Endothelial cell of umbilical vein (primary cell): ENCODE data around the gene TLR8. TPM values are rescaled to one million over a fixed set of nuclear protein-coding genes. Genes with fewer than 3 reads are reported as not detected.
"Not testable (repeated sequence)": the region's sequence is repeated elsewhere in the genome, so short reads cannot be mapped to it uniquely, and the experiment has no call there.

Experiments used
- BruUV-seq: library from RNA; stranded (reverse); fragments of 400-500 nt; replicated peaks from 2 replicates; lab custom pipeline; 2021; lab: Mats Ljungman, UMichigan
- CTCF ChIA-PET: fragments of 300-600, 350-600 bp; sonication (Branson Sonifier 250); formaldehyde crosslinking; loops from one replicate; lab custom pipeline; 2021; ENCODE audit warnings: antibody characterized with exemption, inconsistent platforms; lab: Charles Lee
- POLR2A ChIA-PET: fragments of 300-600, 350-600 bp; sonication (Branson Sonifier 250); formaldehyde crosslinking; loops from one replicate; lab custom pipeline; 2021; ENCODE audit warnings: antibody characterized with exemption, inconsistent platforms; lab: Charles Lee
- DNase-seq: peaks from one replicate; pipeline ENCODE4 v3.0.0-alpha.2; 2011; ENCODE audit warnings: low read depth, low spot score
- FAIRE-seq: peaks from 2 replicates; lab custom pipeline; 2011; peaks lifted over from hg19 to GRCh38; lab: Jason Lieb, UNC
- H2AFZ ChIP-seq: 2 replicates; pipeline ENCODE4 v1.6.0; 2012; ENCODE audit warnings: low read depth, low read length, control low read depth, inconsistent platforms
- H3K27ac ChIP-seq: 2 replicates; pipeline ENCODE4 v1.5.1; 2011; ENCODE audit warnings: low read depth, mild to moderate bottlenecking, control low read depth, low read length, moderate library complexity; ENCODE audit not compliant: insufficient read depth
- H3K27me3 ChIP-seq, 2 experiments: 2 replicates each; pipeline versions ENCODE4 v1.6.0 to v1.6.1; 2011; ENCODE audit warnings: low read length in 2 of 2, mixed read lengths in 1 of 2; ENCODE audit not compliant: control insufficient read depth in 2 of 2, insufficient read depth in 2 of 2
- H3K36me3 ChIP-seq, 2 experiments: 2 replicates in 1 of 2; 3 replicates in 1 of 2; pipeline ENCODE4 v1.5.1; 2011; ENCODE audit warnings: low read length in 2 of 2, mild to moderate bottlenecking in 1 of 2, moderate library complexity in 1 of 2; ENCODE audit not compliant: control insufficient read depth in 2 of 2, insufficient read depth in 2 of 2; ENCODE audit errors: extremely low read depth in 1 of 2
- H3K4me1 ChIP-seq: 3 replicates; pipeline ENCODE4 v1.5.1; 2011; ENCODE audit warnings: mild to moderate bottlenecking, low read length; ENCODE audit not compliant: control insufficient read depth, insufficient read depth; ENCODE audit errors: extremely low read depth
- H3K4me2 ChIP-seq: 2 replicates; pipeline ENCODE4 v1.6.1; 2011; ENCODE audit warnings: low read length, control low read depth, mixed read lengths; ENCODE audit not compliant: insufficient read depth
- H3K4me3 ChIP-seq, 3 experiments: fragments of 200-600 bp in 1 of 3; sonication (generic), shearing (Covaris generic) in 1 of 3; replicated peaks in 1 of 3; 2 replicates each; pipeline ENCODE4 v1.5.1; 2011 to 2016; ENCODE audit warnings: control low read depth in 3 of 3, low read length in 3 of 3, mild to moderate bottlenecking in 2 of 3, inconsistent platforms in 1 of 3, low read depth in 1 of 3, moderate library complexity in 1 of 3; ENCODE audit not compliant: insufficient read depth in 1 of 3
- H3K79me2 ChIP-seq: 2 replicates; pipeline ENCODE4 v1.6.0; 2012; ENCODE audit warnings: low read length, inconsistent platforms; ENCODE audit not compliant: control insufficient read depth, insufficient read depth
- H3K9ac ChIP-seq: replicated peaks from 2 replicates; pipeline ENCODE3; 2011; ENCODE audit warnings: low read length, control low read depth; ENCODE audit not compliant: insufficient read depth; ENCODE audit errors: extremely low read depth
- H3K9me1 ChIP-seq: replicated peaks from 3 replicates; pipeline ENCODE4 v1.6.0; 2011; ENCODE audit warnings: mild to moderate bottlenecking, low read length; ENCODE audit not compliant: control insufficient read depth, insufficient read depth; ENCODE audit errors: extremely low read depth
- H3K9me3 ChIP-seq: replicated peaks from 2 replicates; pipeline ENCODE4 v1.5.1; 2012; ENCODE audit warnings: low read length, inconsistent platforms; ENCODE audit not compliant: control insufficient read depth, insufficient read depth
- H4K20me1 ChIP-seq: replicated peaks from 2 replicates; pipeline ENCODE3; 2011; ENCODE audit warnings: mild to moderate bottlenecking, low read length; ENCODE audit not compliant: control insufficient read depth, insufficient read depth; ENCODE audit errors: extremely low read depth
- CTCF ChIP-seq, 2 donors: IDR thresholded peaks; 1 replicate in 1 of 2; 2 replicates in 1 of 2; pipeline ENCODE4 v1.5.1; 2011; ENCODE audit warnings: low read length in 2 of 2, mild to moderate bottlenecking in 2 of 2, moderate library complexity in 2 of 2, control low read depth in 1 of 2, inconsistent platforms in 1 of 2, low read depth in 1 of 2; ENCODE audit not compliant: insufficient read depth in 1 of 2; ENCODE audit errors: extremely low read depth in 1 of 2
- EZH2 ChIP-seq: IDR thresholded peaks from 2 replicates; pipeline ENCODE4 v1.6.1; 2012; ENCODE audit warnings: borderline replicate concordance, low read depth, mild to moderate bottlenecking, moderate library complexity, low read length, inconsistent platforms; ENCODE audit not compliant: severe bottlenecking
- FOS ChIP-seq: IDR thresholded peaks from 2 replicates; pipeline ENCODE4 v1.6.1; 2011; ENCODE audit warnings: mild to moderate bottlenecking, low read length, moderate library complexity, borderline replicate concordance; ENCODE audit not compliant: insufficient read depth
- GATA2 ChIP-seq: IDR thresholded peaks from 2 replicates; pipeline ENCODE4 v1.7.0; 2011; ENCODE audit warnings: low read depth, mild to moderate bottlenecking, moderate library complexity, mixed read lengths, low read length; ENCODE audit not compliant: insufficient read length, insufficient read depth
- JUN ChIP-seq: IDR thresholded peaks from 2 replicates; pipeline ENCODE4 v1.6.1; 2011; ENCODE audit warnings: borderline replicate concordance, low read depth; ENCODE audit not compliant: insufficient read length, insufficient read depth
- MAX ChIP-seq: IDR thresholded peaks from 2 replicates; pipeline ENCODE4 v1.6.1; 2011; ENCODE audit not compliant: insufficient read depth, insufficient read length
- MYC ChIP-seq: IDR thresholded peaks from one replicate; pipeline ENCODE4 v1.6.1; 2011; ENCODE audit warnings: mild to moderate bottlenecking, low read depth, low read length
- POLR2A ChIP-seq: IDR thresholded peaks from 2 replicates; pipeline ENCODE4 v1.6.1; 2012; ENCODE audit warnings: low read depth, mild to moderate bottlenecking, control low read depth, low read length
- POLR2AphosphoS5 ChIP-seq: IDR thresholded peaks from 2 replicates; pipeline ENCODE4 v1.6.1; 2012; ENCODE audit warnings: low read depth, mild to moderate bottlenecking, control low read depth, low read length, moderate library complexity; ENCODE audit not compliant: insufficient read depth
- dilution Hi-C: fragments of 300-500 bp; cut with MboI; formaldehyde crosslinking; loops from one replicate; pipeline ENCODE4 v1.15.0; 2019; ENCODE audit warnings: low sequenced_read_pairs; ENCODE audit not compliant: extremely low pct_ligation_motif_present
- intact Hi-C: fragments of 100-400 bp; cut with micrococcal nuclease; formaldehyde crosslinking; loops from one replicate; pipeline ENCODE4 v1.10.0; 2022
- polyA plus RNA-seq, 4 experiments: library from polyadenylated mRNA; depleted of rRNA in 3 of 4; stranded (reverse) in 3 of 4; unstranded in 1 of 4; fragments of >200 nt; gene quantifications; 2 replicates each; pipeline versions ENCODE4 v1.2.1 to v1.2.3, GENCODE V29; 2011 to 2012; ENCODE audit warnings: missing spikeins in 1 of 4
- total RNA-seq: library from RNA; stranded (reverse); gene quantifications from 2 replicates; pipeline ENCODE4 v1.2.3, GENCODE V29; 2021

Gene TLR8
- total and polyA plus RNA-seq, 2 donors (not counting 3 experiments of a cell fraction or from before 2014, with no cell fraction given): not detected

- CTCF ChIA-PET, FAIRE-seq, H3K27ac ChIP-seq, DNase-seq, H3K4me2 ChIP-seq, H3K9ac ChIP-seq, H3K36me3 ChIP-seq, dilution Hi-C loops, H3K27me3 ChIP-seq, H3K4me3 ChIP-seq, H3K79me2 ChIP-seq, BruUV-seq, POLR2A ChIA-PET, H3K9me1 ChIP-seq, H3K9me3 ChIP-seq, H2AFZ ChIP-seq, intact Hi-C loops, H4K20me1 ChIP-seq: not testable (repeated sequence)
- H3K4me1 ChIP-seq: peaks cover 11% of the 10 kb centered on the region
These were observed 38.0 kb downstream of the TLR8 start for GRCh38 chrX:12944452-12944851.

- Histone ChIP-seq H3K4me2 (no peak overlapping the region), H3K27ac (no peak overlapping the region), H3K4me3 (no peak overlapping the region), H3K4me1 (peaks cover 20% of the 10 kb centered on the region), H3K27me3 (no peaks in the 10 kb centered on the region), H3K36me3 (no peaks in the 10 kb centered on the region), H2AFZ (no peak overlapping the region), H4K20me1 (no peaks in the 10 kb centered on the region), H3K9me1 (no peaks in the 10 kb centered on the region), H3K9ac (no peak overlapping the region), H3K9me3 (no peaks in the 10 kb centered on the region), H3K79me2 (no peaks in the 10 kb centered on the region)
- FAIRE-seq (no peak), DNase-seq (no peak)
- dilution Hi-C loops: no loop called here
- ChIA-PET POLR2A (no interaction called here), CTCF (interaction anchor here (0.7 to 2.5 kb wide), 4 partner anchors 33 to 700 kb away, joined by 4 to 64 read pairs (median 30); no protein-coding TSS in a partner anchor)
- intact Hi-C loops: loop anchor here (5.0 kb wide), 2 partner anchors 792 to 1087 kb away; no protein-coding TSS in a partner anchor
- TF ChIP-seq JUN (no peak), MAX (no peak), CTCF (IDR thresholded peaks at IDR 0.05; ENCODE audit: extremely low read depth in 1 of 2, insufficient read depth in 1 of 2, low read depth in 1 of 2, low read length in 2 of 2) (no peak), FOS (no peak), MYC (no peak), POLR2A (no peak), POLR2AphosphoS5 (no peak), GATA2 (no peak), EZH2 (no peak)
- BruUV-seq: no TSS peak
These were observed 39.1 kb downstream of the TLR8 start for GRCh38 chrX:12945494-12945893.
